ENCODE measurements around the gene SMURF1. TPM values are rescaled to one million over a fixed set of nuclear protein-coding genes. Genes with fewer than 3 reads are reported as not detected.

Gene SMURF1
- total RNA-seq, 1 experiment from 2014 or later: 19.0 TPM

- no peak for DNase-seq (ENCODE audit: low spot score)
Measured at GRCh38 chr7:99029466-99030435, 114.2 kb downstream of the SMURF1 start.

DNA sequence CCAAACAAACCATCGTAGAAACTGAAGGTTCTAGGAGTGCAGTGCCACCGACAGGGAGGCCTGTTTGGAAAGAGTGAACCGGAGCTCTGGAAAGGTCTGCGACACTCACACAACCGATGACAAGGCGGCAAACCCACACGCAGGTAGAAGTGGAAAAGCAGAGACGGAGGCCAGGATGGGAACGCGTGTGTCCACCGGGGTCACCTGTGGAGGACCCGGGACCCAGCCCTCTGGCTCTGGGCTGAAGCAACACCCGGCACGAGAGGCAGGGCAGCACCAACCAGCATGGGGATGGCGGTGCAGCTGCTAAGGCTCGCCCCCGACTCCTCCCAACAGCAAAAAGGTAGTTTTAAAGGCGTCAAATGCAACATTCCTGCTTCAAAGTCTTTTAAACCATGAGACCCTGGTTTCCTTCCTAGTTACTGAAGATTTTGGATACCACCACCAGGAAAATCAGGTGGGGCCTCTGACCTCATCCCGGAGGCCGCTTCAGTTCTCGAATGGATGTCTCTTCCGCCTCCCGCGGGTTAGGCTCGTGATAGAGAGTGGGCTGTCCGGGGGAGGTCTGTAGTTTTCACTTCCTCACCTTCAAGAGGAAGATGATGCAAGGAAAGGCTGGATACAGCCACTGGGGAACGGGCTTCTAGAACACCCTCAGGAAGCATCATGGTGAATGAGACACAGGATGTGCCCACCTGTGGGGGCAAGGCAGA is 115.5 kb downstream of the SMURF1 start:
- no peak for DNase-seq (ENCODE audit: low spot score)

DNA sequence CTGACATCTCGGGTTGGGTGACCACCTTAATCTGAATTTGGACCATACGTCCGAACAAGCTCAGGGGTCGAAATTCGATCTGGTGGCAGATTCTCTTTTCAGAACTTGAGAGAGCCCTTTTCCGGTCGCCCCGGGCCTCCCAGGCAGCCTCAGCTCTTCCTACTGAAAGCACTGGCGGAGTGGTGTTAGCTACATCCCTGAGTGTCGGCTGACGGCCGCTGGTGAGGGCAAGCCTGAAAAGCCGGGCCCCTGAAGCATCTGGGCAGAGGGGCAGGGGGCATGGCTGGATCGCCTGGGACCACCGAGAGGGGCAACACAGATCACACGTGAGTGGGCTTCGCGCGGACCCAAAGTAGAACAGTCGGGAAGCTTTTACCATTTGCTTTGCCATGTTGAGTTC is 116.1 kb downstream of the SMURF1 start:
- no peak for DNase-seq (ENCODE audit: low spot score)

GRCh38 chr7:99027241-99027640 is 116.7 kb downstream of the SMURF1 start:
- no peak for DNase-seq (ENCODE audit: low spot score)

- no peak for DNase-seq (ENCODE audit: low spot score)
Measured at GRCh38 chr7:99024066-99024465, 119.8 kb downstream of the SMURF1 start.

DNA sequence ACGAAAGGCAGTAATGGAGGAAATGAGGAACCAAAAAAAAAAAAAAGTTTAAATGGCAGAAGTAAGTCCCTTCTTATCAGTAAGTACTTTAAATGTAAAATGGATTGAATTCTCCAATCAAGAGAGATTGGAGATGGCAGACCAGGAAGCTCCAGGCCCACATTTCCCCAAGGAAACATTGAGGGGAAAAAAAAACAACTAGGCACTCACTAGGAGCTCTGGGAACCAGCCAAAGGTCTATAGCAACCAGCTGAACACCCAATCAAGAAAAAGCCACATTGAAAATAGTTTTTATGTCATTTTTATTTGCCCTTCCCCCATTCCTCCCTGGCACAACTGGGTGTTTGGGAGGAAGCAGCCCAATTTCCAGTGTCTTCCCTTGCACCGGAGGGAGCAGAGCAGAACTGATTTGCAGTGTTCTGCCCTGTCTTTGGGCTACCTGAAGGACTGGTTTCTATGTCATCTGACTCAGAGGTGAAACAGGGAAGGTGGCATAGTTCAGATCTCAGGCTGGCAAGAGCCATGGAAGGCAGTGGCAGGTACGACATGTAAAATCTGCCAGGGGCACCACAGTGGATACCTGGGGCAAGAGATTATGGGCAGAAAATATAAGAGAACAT is 121.9 kb downstream of the SMURF1 start:
- no peak for DNase-seq (ENCODE audit: low spot score)

DNA sequence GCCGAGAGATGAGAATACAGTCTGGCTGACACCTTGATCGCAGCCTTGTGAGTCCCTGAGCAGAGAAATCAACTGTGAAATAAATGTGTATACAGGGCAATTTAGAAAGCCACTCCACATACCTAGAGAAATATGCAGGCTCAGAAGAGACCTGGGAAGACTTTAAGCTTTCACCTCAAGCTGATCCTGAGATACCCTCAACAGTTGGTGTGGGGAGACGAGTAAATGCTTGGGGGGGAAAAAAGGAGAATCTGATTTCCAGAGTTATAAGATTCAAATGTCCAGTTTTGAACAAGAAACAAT is 123.5 kb downstream of the SMURF1 start:
- DNase-seq (ENCODE audit: low spot score): no peak

GRCh38 chr7:99019523-99020412 is 124.1 kb downstream of the SMURF1 start:
- DNase-seq (ENCODE audit: low spot score): no peak

GRCh38 chr7:99016196-99016595 is 127.7 kb downstream of the SMURF1 start:
- no peak for DNase-seq (ENCODE audit: low spot score)

- DNase-seq (ENCODE audit: low spot score): no peak
Measured at GRCh38 chr7:99014113-99014985, 129.6 kb downstream of the SMURF1 start.

DNA sequence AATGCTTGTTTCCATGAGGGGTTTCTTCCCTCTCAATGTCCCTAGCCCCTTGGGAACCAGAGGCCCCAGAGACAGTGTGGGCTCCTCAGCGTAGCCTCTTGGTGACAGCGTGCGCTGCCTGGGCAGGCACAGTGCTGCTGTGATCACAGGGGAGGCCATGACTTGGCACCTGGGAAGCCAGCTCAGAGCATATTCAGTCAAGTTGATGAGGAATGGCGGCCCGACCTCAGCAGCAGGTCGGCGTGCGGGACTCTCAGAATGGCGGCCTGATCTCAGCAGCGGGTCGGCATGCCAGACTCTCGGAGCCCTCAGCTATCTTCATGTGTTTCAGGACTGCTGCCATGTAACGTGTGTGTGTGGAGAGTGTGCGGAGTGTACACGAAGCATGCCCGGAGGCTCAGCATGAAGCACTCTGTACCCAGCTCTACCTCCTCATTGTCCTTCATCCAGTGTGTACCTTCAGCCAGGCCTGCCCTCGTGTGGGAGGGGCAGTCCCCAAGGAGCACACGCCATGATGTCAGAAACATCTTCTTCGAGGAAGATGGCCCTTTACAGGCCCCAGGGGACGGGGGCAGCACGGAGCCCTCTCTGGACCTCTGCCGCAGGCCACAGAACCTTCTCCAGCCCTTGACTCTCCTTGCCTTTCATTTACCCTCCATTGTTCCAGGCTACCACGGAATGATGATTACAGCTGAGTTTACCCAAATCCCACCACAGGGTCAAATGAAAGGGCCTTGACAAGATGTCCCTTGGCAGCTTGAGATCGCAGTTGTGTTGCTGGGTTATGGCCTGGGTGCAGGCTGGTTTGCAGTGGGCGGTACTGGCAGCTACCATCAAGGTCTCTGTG is 130.4 kb downstream of the SMURF1 start:
- DNase-seq (ENCODE audit: low spot score): no peak

DNA sequence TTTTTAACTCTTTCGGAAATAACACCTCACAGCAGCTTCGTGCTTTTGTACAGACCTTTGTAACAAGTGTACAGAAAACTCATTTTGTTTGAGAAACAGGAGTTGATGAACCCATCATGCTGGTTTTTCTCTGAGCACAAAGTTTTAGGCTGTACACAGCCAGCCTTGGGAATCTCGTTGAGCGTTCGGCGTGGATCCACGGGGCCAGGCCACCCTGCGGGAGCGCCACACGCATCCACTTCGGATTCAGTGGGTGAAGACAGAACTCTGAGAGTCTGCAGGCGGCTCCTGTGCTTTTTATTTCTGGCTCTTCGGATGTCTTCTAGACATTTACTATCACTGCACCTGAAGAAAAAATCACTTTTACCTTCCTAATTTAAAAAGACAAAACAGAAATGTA is 131.2 kb downstream of the SMURF1 start:
- no peak for DNase-seq (ENCODE audit: low spot score)

DNA sequence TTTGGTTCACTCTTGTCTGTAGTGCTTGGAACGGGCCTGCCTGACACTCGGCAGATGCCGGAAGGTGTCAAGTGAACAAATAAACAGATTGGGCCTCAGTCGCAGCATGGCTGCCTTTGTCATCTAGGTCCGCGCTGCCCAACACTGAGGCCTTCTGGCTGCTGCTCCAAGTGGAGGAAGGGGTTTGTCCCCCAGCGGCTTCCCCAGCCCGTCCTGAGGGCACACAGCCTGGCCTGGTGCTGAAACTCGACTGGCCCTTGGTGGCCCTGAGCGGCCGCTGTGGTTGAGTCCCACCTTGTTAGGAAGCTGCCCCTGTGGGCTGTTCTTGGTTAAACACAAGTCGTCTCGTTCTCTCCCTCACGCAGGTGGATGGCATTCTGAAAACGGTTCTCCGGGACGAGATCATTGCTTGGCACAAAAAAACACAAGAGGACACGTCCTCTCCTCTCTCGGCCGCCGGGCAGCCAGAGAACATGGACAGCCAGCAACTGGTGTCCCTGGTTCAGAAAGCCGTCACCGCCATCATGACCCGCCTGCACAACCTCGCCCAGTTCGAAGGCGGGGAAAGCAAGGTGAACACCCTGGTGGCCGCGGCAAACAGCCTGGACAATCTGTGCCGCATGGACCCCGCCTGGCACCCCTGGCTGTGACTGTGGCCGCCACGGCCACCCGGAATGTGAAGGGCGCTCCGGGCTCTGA is 132.1 kb downstream of the SMURF1 start:
- no peak for DNase-seq (ENCODE audit: low spot score)

DNA sequence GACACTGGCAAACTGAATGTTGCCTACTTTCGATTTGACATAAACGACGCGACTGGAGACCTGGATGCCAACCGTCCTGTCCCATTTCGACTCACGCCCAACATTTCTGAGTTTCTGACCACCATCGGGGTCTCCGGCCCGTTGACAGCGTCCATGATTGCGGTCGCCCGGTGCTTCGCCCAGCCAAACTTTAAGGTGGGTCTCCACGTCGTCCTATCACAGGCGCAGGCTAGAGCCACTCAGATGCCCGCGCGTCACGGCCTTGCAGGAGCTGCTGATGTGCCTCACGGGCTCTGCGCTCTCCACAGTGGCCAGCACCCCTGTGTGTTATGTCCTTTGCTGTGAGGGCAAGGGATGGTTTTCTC is 132.6 kb downstream of the SMURF1 start:
- DNase-seq (ENCODE audit: low spot score): no peak

DNA sequence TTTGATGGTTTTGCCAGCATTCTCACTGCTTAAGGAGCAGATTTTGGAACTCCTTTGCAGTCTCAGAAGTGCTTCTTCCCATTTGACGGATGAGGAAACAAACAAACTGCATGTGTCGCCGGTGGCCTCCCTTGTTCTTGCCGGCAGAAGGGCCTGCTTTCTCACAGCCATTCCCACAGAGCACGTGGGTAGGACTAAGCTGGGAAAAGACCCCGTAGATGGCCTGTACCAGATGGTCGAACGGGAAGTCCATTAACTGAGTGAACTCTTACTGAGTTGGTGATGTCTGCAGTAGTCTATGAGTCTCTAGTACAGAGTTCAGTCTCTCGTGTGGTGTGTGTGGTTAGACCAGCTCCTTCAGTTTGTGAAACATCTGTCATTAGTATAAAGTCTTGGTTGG is 133.6 kb downstream of the SMURF1 start:
- no peak for DNase-seq (ENCODE audit: low spot score)

DNA sequence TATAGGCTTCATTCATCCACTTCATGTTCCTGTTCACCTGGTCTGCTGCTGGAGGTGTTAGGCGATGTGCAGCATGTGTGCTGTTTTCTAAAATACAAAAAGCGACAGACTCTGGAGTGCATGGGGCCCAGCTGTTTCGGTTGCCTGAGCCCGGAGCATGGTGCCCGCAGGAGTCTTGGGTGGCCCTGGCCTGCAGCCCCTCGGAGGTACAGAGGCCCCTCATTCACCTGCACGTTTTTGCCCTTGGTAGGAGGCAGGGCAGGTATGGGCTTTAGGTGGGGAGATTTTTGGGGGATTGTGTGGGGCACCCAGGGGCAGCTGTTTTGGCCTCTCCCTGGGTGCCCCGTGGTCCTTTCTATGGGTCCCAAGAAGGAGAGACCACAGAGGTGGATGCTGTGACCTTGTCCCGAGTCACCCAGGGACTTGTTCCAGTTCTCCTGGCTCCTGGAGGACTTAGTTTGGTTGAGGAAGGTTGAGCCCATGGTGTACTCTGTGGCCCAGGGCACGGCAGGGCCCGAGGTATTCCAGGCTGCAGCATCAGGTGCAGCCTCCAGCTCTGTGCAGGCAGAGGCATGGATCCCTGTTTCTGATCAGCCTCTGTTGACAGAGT is 134.9 kb downstream of the SMURF1 start:
- DNase-seq (ENCODE audit: low spot score): no peak

GRCh38 chr7:99008181-99008631 is 135.7 kb downstream of the SMURF1 start:
- no peak for DNase-seq (ENCODE audit: low spot score)

DNA sequence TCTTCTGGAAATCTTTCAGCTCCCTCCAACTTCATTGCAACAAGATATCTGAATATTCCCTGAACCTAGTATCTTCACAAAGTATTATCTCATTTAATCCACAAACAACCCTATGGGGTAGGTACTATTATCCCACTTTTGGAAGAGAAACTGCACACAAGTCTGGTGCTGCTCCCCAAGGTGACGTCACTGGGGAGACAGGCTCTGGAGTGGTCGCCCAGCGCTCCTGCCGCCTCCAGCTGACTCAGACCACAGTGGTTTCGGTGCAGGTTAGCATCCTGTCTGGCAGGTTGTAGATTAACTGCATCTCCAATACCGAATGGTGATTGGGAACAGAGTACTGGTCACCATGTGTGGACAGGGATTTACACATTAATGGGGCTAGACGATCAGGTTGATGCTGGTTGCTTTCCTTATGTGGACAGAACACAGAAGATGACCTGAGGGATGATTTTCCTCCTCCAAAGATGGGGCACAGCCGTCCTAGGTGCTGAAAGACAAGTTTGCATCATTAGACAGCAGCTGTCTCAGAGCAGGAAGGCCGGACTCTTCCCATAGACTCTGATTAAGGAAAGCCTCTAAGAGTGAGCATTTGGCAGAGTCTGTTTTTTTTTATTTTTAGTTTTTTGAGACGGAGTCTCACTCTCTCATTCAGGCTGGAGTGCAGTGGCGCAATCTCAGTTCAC is 137.0 kb downstream of the SMURF1 start:
- no peak for DNase-seq (ENCODE audit: low spot score)

Measured in H4 (cell line).